Measurements from ENCODE around the gene TMEM97.

DNA sequence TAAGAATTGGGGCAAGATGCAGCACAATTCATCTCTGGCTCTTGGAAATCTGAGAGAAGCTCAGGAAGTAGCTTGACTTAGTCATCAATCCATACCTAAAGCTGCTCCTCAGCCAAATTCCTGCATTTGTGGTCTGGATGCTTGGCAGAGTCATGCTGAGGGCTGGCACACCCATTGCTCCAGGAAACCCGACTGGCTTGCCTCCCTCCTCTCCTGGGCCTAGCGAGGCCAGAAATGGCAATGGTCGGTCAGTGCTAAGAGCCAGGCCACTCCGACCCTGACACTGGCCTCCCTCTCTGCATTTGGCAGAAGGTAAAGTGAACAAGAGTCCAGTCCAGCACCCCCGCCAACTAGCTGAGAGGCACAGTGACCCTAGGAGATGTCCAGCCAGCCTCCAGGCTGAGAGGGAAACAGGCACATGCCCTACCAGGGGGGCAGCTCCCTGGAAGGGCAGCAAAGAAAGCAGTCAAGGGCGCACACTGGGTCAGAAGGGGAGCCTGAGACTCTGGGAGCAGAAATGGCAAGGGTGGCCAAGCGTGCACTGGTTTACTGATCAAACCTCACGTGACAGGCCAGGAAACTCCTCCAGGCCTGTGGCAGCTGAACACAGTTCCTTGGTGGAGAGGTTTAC is 28.4 kb downstream of the TMEM97 start:
- TF ChIP-seq, protein P1, sequence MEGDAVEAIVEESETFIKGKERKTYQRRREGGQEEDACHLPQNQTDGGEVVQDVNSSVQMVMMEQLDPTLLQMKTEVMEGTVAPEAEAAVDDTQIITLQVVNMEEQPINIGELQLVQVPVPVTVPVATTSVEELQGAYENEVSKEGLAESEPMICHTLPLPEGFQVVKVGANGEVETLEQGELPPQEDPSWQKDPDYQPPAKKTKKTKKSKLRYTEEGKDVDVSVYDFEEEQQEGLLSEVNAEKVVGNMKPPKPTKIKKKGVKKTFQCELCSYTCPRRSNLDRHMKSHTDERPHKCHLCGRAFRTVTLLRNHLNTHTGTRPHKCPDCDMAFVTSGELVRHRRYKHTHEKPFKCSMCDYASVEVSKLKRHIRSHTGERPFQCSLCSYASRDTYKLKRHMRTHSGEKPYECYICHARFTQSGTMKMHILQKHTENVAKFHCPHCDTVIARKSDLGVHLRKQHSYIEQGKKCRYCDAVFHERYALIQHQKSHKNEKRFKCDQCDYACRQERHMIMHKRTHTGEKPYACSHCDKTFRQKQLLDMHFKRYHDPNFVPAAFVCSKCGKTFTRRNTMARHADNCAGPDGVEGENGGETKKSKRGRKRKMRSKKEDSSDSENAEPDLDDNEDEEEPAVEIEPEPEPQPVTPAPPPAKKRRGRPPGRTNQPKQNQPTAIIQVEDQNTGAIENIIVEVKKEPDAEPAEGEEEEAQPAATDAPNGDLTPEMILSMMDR (IDR thresholded peaks at IDR 0.05 in 4 of 5, conservative IDR thresholded peaks at IDR 0.05 in 1 of 5), result no peak
- no peak for TF ChIP-seq POLR2A (IDR thresholded peaks at IDR 0.05)
